SH-SY5Y (cell line): ENCODE measurements around the gene DOCK7.

Source experiments
- GATA2 ChIP-seq: IDR thresholded peaks from 2 replicates; pipeline ENCODE4 v1.6.1; 2011; ENCODE audit warnings: mild to moderate bottlenecking, low read depth, low read length
- GATA3 ChIP-seq: IDR thresholded peaks from 2 replicates; pipeline ENCODE4 v1.6.1; 2011; ENCODE audit warnings: low read depth, mild to moderate bottlenecking, low read length, moderate library complexity

DNA sequence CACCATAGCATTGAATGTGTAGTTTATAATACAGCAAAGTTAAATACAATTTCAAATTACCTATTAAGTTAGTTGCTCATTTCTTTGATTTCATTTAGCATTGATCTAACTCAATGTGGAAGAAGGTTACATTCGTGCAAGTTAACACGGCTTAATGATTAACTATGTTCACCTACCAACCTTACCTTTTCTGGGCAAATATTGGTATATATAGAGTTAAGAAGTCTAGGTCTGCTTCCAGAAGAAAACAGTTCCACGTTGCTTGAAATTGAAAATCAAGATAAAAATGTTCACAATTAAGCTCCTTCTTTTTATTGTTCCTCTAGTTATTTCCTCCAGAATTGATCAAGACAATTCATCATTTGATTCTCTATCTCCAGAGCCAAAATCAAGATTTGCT lies 90.9 kb downstream of the DOCK7 start, which contains the start of gene ANGPTL3:
- TF ChIP-seq GATA3 (no peak), GATA2 (no peak)
